Measurements from ENCODE around the gene CCDC6.
"Not testable (repeated sequence)": the region's sequence is repeated elsewhere in the genome, so short reads cannot be mapped to it uniquely, and the experiment has no call there.

CCDC6 gene

GRCh38 chr10:59804220-59804619 is 102.1 kb downstream of the CCDC6 start:
- no peak for DNase-seq

GRCh38 chr10:59803714-59804113 is 102.6 kb downstream of the CCDC6 start:
- DNase-seq: no peak

- DNase-seq: no peak
Observed at GRCh38 chr10:59801171-59801570, 105.2 kb downstream of the CCDC6 start.

- DNase-seq: no peak
Observed at GRCh38 chr10:59799421-59799820, 106.9 kb downstream of the CCDC6 start.

GRCh38 chr10:59793919-59794318 is 112.4 kb downstream of the CCDC6 start:
- DNase-seq: no peak

GRCh38 chr10:59792812-59793211 is 113.5 kb downstream of the CCDC6 start:
- DNase-seq: no peak

- DNase-seq: no peak
Observed at GRCh38 chr10:59791601-59792000, 114.8 kb downstream of the CCDC6 start.

GRCh38 chr10:59790080-59790479 is 116.3 kb downstream of the CCDC6 start:
- DNase-seq: not testable (repeated sequence)

- not testable (repeated sequence) for DNase-seq
Observed at GRCh38 chr10:59788914-59789313, 117.4 kb downstream of the CCDC6 start.

GRCh38 chr10:59787032-59787431 is 119.3 kb downstream of the CCDC6 start:
- not testable (repeated sequence) for DNase-seq

- not testable (repeated sequence) for DNase-seq
Observed at GRCh38 chr10:59785476-59785875, 120.9 kb downstream of the CCDC6 start.

GRCh38 chr10:59781511-59781910 is 124.8 kb downstream of the CCDC6 start:
- no peak for DNase-seq

- no peak for DNase-seq
Observed at GRCh38 chr10:59779756-59780533, 126.4 kb downstream of the CCDC6 start.

- DNase-seq: no peak
Observed at GRCh38 chr10:59774451-59774850, 131.9 kb downstream of the CCDC6 start.

- no peak for DNase-seq
Observed at GRCh38 chr10:59773088-59773487, 133.3 kb downstream of the CCDC6 start.

- no peak for DNase-seq
Observed at GRCh38 chr10:59771162-59771807, 135.1 kb downstream of the CCDC6 start.

- DNase-seq: no peak
Observed at GRCh38 chr10:59770689-59771088, 135.7 kb downstream of the CCDC6 start.

- DNase-seq: no peak
Observed at GRCh38 chr10:59762505-59762904, 143.9 kb downstream of the CCDC6 start.

GRCh38 chr10:59757966-59758365 is 148.4 kb downstream of the CCDC6 start:
- DNase-seq: no peak

- no peak for DNase-seq
Observed at GRCh38 chr10:59754951-59755350, 151.4 kb downstream of the CCDC6 start.

GRCh38 chr10:59753267-59753666 is 153.1 kb downstream of the CCDC6 start, which contains the start of gene MRLN:
Gene MRLN, minus strand, starts transcription at chr10:59753455.
- DNase-seq: no peak

GRCh38 chr10:59752278-59752940 is 153.9 kb downstream of the CCDC6 start:
- no peak for DNase-seq

GRCh38 chr10:59750155-59750945 is 156.0 kb downstream of the CCDC6 start:
- no peak for DNase-seq

Data from NCI-H774 (cell line).